A673 (cell line): ENCODE data around the gene ETFA.

Experiments
- CTCF ChIP-seq: fragments of 300-800, 200-600 bp; sonication (generic); conservative IDR thresholded peaks from 2 replicates; pipeline ENCODE4 v1.5.1; 2017; ENCODE audit warnings: low read depth, mild to moderate bottlenecking, antibody characterized with exemption, low read length, moderate library complexity, mixed read lengths
- EZH2 ChIP-seq: fragments of 200-600 bp; sonication (generic); IDR thresholded peaks from 2 replicates; pipeline ENCODE4 v1.6.1; 2017; ENCODE audit warnings: borderline replicate concordance, low read depth, mild to moderate bottlenecking, mixed read lengths, antibody characterized with exemption, low read length; ENCODE audit not compliant: poor library complexity, severe bottlenecking

GRCh38 chr15:76337696-76338485 is 26.6 kb upstream of the ETFA start:
- TF ChIP-seq CTCF, result no peak
- peak; percentile 20 for TF ChIP-seq EZH2
